SH-SY5Y (cell line): Measurements from ENCODE around the gene IFT43.

ENCODE experiments used
- GATA2 ChIP-seq: IDR thresholded peaks from 2 replicates; pipeline ENCODE4 v1.6.1; 2011; ENCODE audit warnings: mild to moderate bottlenecking, low read depth, low read length
- GATA3 ChIP-seq: IDR thresholded peaks from 2 replicates; pipeline ENCODE4 v1.6.1; 2011; ENCODE audit warnings: low read depth, mild to moderate bottlenecking, low read length, moderate library complexity

- TF ChIP-seq GATA2 (no peak), GATA3 (no peak)
Measured at GRCh38 chr14:76129851-76130576, 144.5 kb downstream of the IFT43 start.
